Hepatocyte (in vitro differentiated cells): ENCODE data around the gene ARHGAP31. TPM values are rescaled to one million over a fixed set of nuclear protein-coding genes. Genes with fewer than 3 reads are reported as not detected.
A peak's percentile ranks its signal among the peaks of the same experiment; 100 is the strongest.

Experiments used
- DNase-seq: peaks from one replicate; pipeline ENCODE4 v3.0.0-alpha.2; 2016; ENCODE audit warnings: low spot score
- H2AFZ ChIP-seq: fragments of 200-600 bp; sonication (generic); 2 replicates; pipeline ENCODE4 v1.6.0; 2016; ENCODE audit warnings: antibody characterized with exemption, mild to moderate bottlenecking
- H3K27ac ChIP-seq: fragments of 200-600 bp; sonication (generic); 2 replicates; pipeline ENCODE4 v1.5.1; 2016; ENCODE audit warnings: mild to moderate bottlenecking
- H3K27me3 ChIP-seq: fragments of 200-600 bp; sonication (generic); 2 replicates; pipeline ENCODE4 v1.6.1; 2016
- H3K36me3 ChIP-seq: fragments of 200-600 bp; sonication (generic); replicated peaks from 2 replicates; pipeline ENCODE4 v1.5.1; 2016; ENCODE audit warnings: low read depth; ENCODE audit not compliant: insufficient read depth
- H3K4me1 ChIP-seq: fragments of 200-600 bp; sonication (generic); 2 replicates; pipeline ENCODE4 v1.5.1; 2016; ENCODE audit warnings: mild to moderate bottlenecking, moderate library complexity; ENCODE audit not compliant: insufficient read depth
- H3K4me2 ChIP-seq: fragments of 200-600 bp; sonication (generic); 2 replicates; pipeline ENCODE4 v1.6.0; 2016
- H3K4me3 ChIP-seq: fragments of 200-600 bp; sonication (generic); 2 replicates; pipeline ENCODE4 v1.5.1; 2016; ENCODE audit warnings: mild to moderate bottlenecking
- H3K79me2 ChIP-seq: fragments of 200-600 bp; sonication (generic); 2 replicates; pipeline ENCODE4 v1.6.0; 2017; ENCODE audit warnings: mild to moderate bottlenecking
- H3K9me2 ChIP-seq: fragments of 200-600 bp; sonication (generic); replicated peaks from 2 replicates; pipeline ENCODE4 v1.6.0; 2017; ENCODE audit warnings: mild to moderate bottlenecking; ENCODE audit not compliant: insufficient read depth
- H3K9me3 ChIP-seq: fragments of 200-600 bp; sonication (generic); 2 replicates; pipeline ENCODE4 v1.5.1; 2016; ENCODE audit warnings: low read depth, mild to moderate bottlenecking
- H4K20me1 ChIP-seq: fragments of 200-600 bp; sonication (generic); 2 replicates; pipeline ENCODE4 v1.6.0; 2016; ENCODE audit warnings: mild to moderate bottlenecking; ENCODE audit not compliant: insufficient read depth, poor library complexity, severe bottlenecking
- EZH2 ChIP-seq: fragments of 200-600 bp; sonication (generic); IDR thresholded peaks from 2 replicates; pipeline ENCODE4 v1.6.1; 2016; ENCODE audit warnings: antibody characterized with exemption, mild to moderate bottlenecking, borderline replicate concordance
- EZH2phosphoT487 ChIP-seq: fragments of 200-600 bp; sonication (generic); IDR thresholded peaks from one replicate; pipeline ENCODE4 v1.6.1; 2018; ENCODE audit warnings: antibody characterized with exemption, mild to moderate bottlenecking, low read depth, moderate library complexity; ENCODE audit not compliant: unreplicated experiment, severe bottlenecking
- WGBS: methylation state at CpG from one replicate; pipeline ENCODE4 v1.1.6; 2016; ENCODE audit warnings: low lambda C conversion rate; ENCODE audit errors: missing lambda C conversion rate; 5-methylcytosine and 5-hydroxymethylcytosine counted together
- polyA plus RNA-seq: library from polyadenylated mRNA; unstranded; fragments of >200 nt; fragmentation: Nextera tagmentation; extraction: Ambion mirVana; gene quantifications from 2 replicates; pipeline ENCODE4 v1.2.1, GENCODE V29; 2016
- total RNA-seq: library from RNA; depleted of rRNA; stranded (reverse); fragments of >200 nt; gene quantifications from 2 replicates; pipeline ENCODE4 v1.2.3, GENCODE V29; 2014
- TF ChIP-seq, protein P1 (sequence below): fragments of 200-600 bp; sonication (generic); IDR thresholded peaks from 2 replicates; pipeline ENCODE4 v1.5.1; 2016; ENCODE audit warnings: antibody characterized with exemption, mild to moderate bottlenecking; ENCODE audit not compliant: poor library complexity

Gene ARHGAP31
- total and polyA plus RNA-seq, 2 experiments from 2014 or later, result 2.9 to 7.3 TPM

- H3K36me3 ChIP-seq, result no peaks in the 10 kb centered on the region
- H3K4me1 ChIP-seq, result no peaks in the 10 kb centered on the region
- H3K79me2 ChIP-seq, result no peaks in the 10 kb centered on the region
- TF ChIP-seq EZH2phosphoT487 (no peak), EZH2 (no peak)
- TF ChIP-seq, protein P1, sequence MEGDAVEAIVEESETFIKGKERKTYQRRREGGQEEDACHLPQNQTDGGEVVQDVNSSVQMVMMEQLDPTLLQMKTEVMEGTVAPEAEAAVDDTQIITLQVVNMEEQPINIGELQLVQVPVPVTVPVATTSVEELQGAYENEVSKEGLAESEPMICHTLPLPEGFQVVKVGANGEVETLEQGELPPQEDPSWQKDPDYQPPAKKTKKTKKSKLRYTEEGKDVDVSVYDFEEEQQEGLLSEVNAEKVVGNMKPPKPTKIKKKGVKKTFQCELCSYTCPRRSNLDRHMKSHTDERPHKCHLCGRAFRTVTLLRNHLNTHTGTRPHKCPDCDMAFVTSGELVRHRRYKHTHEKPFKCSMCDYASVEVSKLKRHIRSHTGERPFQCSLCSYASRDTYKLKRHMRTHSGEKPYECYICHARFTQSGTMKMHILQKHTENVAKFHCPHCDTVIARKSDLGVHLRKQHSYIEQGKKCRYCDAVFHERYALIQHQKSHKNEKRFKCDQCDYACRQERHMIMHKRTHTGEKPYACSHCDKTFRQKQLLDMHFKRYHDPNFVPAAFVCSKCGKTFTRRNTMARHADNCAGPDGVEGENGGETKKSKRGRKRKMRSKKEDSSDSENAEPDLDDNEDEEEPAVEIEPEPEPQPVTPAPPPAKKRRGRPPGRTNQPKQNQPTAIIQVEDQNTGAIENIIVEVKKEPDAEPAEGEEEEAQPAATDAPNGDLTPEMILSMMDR, result no peak
- H4K20me1 ChIP-seq, result no peaks in the 10 kb centered on the region
- 89% methylated on average over 1 of the region's 1 CpG for WGBS
- no peak overlapping the region for H2AFZ ChIP-seq
- no peak overlapping the region for H3K4me2 ChIP-seq
- H3K9me3 ChIP-seq, result no peaks in the 10 kb centered on the region
- no peak overlapping the region for H3K27ac ChIP-seq
- no peaks in the 10 kb centered on the region for H3K27me3 ChIP-seq
- H3K9me2 ChIP-seq, result no peaks in the 10 kb centered on the region
- DNase-seq, result no peak
- no peak overlapping the region for H3K4me3 ChIP-seq
These were observed 115.7 kb downstream of the ARHGAP31 start for GRCh38 chr3:119409844-119410243.

- H2AFZ ChIP-seq, result no peak overlapping the region
- H3K9me2 ChIP-seq, result no peaks in the 10 kb centered on the region
- no peak overlapping the region for H3K4me2 ChIP-seq
- no peaks in the 10 kb centered on the region for H3K79me2 ChIP-seq
- H3K27ac ChIP-seq, result no peak overlapping the region
- peaks cover 14% of the 10 kb centered on the region for H3K4me1 ChIP-seq
- DNase-seq, result no peak
- WGBS, result 91% methylated on average over 7 of the region's 7 CpGs
- no peaks in the 10 kb centered on the region for H4K20me1 ChIP-seq
- no peaks in the 10 kb centered on the region for H3K27me3 ChIP-seq
- TF ChIP-seq, protein P1, result no peak
- TF ChIP-seq EZH2, result no peak
- TF ChIP-seq EZH2phosphoT487, result no peak
- H3K36me3 ChIP-seq, result no peaks in the 10 kb centered on the region
- no peak overlapping the region for H3K4me3 ChIP-seq
- no peaks in the 10 kb centered on the region for H3K9me3 ChIP-seq
These were observed 119.6 kb downstream of the ARHGAP31 start for GRCh38 chr3:119413603-119414280.

GRCh38 chr3:119416873-119417272 is 122.7 kb downstream of the ARHGAP31 start:
- peaks cover 14% of the 10 kb centered on the region for H3K4me1 ChIP-seq
- DNase-seq, result no peak
- WGBS, result 80% methylated on average over 1 of the region's 1 CpG

More at GRCh38 chr3:119416873-119417272, 122.7 kb downstream of the ARHGAP31 start:
- Histone ChIP-seq H3K9me2 (no peaks in the 10 kb centered on the region), H3K36me3 (no peaks in the 10 kb centered on the region), H3K4me2 (peak overlapping the region; percentile 29), H3K27me3 (no peaks in the 10 kb centered on the region), H3K4me3 (no peak overlapping the region), H3K79me2 (no peaks in the 10 kb centered on the region), H2AFZ (no peak overlapping the region), H3K9me3 (no peaks in the 10 kb centered on the region), H3K27ac (peak overlapping the region; percentile 76), H4K20me1 (no peaks in the 10 kb centered on the region)
- TF ChIP-seq EZH2 (no peak), EZH2phosphoT487 (no peak)
- TF ChIP-seq, protein P1, result no peak
